HG02588 (cell line): Measurements from ENCODE around the gene TPSG1.
"Not testable (repeated sequence)": the region's sequence is repeated elsewhere in the genome, so short reads cannot be mapped to it uniquely, and the experiment has no call there.

ENCODE experiments used
- ATAC-seq: cut with Tn5 transposase; IDR thresholded peaks from one replicate; pipeline ENCODE4 v1.9.1; 2021; ENCODE audit warnings: mild to moderate bottlenecking, moderate library complexity; ENCODE audit not compliant: unreplicated experiment

The TPSG1 gene

GRCh38 chr16:1257561-1258224 lies 32.6 kb upstream of the TPSG1 start:
- no peak for ATAC-seq

DNA sequence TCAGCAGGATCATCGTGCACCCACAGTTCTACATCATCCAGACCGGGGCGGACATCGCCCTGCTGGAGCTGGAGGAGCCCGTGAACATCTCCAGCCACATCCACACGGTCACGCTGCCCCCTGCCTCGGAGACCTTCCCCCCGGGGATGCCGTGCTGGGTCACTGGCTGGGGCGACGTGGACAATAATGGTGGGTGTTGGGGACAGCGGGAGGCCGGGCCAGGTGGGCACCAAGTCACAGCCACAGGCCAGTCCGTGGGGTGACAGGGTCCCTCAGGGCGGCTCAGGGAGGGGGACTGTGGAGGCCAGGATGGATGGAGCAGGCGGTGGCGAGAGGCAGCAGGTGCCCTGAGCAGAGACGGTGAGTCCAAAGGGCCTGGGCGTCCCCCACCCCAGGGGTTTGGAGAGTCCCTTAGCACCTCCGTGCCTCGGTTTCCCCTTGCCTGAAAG lies 31.8 kb upstream of the TPSG1 start:
- ATAC-seq: no peak

GRCh38 chr16:1256296-1256873 lies 31.3 kb upstream of the TPSG1 start:
- ATAC-seq: not testable (repeated sequence)

DNA sequence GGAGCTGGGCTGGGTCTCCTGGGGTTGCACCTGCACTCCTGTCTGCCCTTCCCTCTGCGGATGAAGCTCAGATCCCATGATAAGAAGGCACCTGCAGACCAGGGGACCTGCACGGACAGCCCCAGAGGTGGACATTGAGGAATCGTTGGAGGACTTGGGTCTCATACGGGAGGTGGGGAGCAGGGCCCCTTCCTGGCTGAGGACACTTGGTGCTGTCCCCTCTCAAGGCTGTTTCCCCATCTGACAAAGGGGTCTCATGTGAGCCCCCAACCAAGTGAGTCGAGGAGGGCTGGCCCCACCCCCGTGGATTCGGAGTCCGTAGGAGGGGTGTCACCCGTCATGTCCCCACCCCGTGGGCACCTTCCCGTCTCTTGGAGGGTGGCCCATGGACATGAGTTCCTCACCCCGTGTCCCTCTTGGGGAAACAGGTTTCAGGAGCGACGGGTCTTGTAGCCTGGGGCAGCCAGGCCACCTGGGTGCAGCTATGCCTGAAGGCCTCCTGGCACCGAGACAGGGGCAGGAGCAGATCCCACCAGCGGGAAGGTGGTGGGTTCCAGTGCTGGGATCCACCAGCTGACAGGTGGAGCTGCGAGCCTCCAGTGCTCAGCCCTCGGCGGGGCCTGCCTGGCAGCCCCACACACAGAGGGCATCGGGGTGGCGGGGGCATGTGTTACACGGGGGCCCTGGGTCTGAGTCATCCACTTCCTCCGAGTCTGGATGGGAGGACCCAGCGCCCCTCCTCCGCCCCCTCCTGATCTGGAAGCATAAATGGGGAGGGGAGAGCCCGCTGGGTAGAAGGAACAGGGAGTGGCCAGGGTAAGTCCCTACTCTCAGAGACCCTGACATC lies 30.4 kb upstream of the TPSG1 start, which contains the start of gene TPSD1:
Gene TPSD1, plus strand, starts transcription at position 794 of the 847 bp plus-strand sequence. CDS start 212 bp downstream, outside the sequence.
- not testable (repeated sequence) for ATAC-seq

GRCh38 chr16:1254821-1255220 lies 29.8 kb upstream of the TPSG1 start:
- ATAC-seq: not testable (repeated sequence)

DNA sequence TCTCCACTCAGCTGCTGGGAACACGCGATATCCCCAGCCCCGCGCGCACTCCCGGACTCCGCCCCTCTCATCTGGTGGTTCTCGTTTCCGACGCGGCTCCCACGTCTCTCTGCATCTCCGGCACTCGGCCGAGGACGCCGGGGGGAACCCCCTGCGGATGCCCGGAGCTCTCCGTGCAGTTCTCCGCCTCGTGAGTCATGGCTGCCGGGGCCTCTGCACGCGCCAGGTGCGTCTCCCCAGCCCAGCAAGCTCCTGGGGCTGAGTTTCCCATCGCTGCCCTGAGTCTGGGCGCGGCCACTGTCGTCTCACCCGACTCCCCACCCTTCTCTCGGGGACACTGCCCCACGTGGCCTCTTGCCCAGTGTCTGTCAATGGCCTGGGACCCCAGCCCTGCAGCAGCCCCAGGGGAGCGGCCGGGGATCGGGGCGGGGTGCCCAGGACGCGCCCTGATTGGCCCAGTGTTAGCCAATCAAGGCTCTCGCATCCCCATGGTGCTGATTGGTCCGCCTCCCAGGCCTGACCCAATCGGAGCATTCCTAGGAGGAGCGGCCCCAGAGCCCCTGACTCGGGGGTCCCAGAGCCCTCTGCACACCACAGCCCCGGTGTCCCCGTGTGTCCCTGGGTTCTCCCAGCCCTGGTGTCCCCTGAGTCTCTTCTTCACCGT lies 28.8 kb upstream of the TPSG1 start:
- ATAC-seq: not testable (repeated sequence)

GRCh38 chr16:1249031-1249755 lies 24.1 kb upstream of the TPSG1 start:
- not testable (repeated sequence) for ATAC-seq

DNA sequence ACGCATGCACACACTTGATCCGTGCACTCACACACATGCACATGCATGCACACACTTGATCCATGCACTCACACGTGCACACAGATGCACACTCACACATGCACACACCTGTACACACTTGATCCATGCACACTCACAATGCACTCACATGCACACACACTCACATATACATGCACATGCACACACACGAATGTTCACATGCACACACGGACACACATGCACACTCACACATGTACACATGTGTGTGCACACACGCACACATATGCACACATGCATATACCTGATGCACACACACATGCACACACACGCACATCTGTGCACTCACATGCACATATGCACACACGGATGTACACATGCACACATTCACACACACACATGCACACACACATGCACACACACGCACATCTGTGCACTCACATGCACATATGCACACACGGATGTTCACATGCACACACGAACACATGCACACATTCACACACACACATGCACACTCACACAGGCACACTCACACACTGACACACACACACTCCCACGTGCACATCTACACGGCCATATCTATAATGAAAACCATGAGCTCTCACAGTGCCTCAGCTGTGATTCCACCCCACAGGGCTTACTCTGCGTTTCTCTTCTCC lies 23.0 kb upstream of the TPSG1 start:
- ATAC-seq: not testable (repeated sequence)

GRCh38 chr16:1245452-1246020 lies 20.5 kb upstream of the TPSG1 start:
- no peak for ATAC-seq

GRCh38 chr16:1244881-1245280 lies 19.8 kb upstream of the TPSG1 start:
- ATAC-seq: no peak

DNA sequence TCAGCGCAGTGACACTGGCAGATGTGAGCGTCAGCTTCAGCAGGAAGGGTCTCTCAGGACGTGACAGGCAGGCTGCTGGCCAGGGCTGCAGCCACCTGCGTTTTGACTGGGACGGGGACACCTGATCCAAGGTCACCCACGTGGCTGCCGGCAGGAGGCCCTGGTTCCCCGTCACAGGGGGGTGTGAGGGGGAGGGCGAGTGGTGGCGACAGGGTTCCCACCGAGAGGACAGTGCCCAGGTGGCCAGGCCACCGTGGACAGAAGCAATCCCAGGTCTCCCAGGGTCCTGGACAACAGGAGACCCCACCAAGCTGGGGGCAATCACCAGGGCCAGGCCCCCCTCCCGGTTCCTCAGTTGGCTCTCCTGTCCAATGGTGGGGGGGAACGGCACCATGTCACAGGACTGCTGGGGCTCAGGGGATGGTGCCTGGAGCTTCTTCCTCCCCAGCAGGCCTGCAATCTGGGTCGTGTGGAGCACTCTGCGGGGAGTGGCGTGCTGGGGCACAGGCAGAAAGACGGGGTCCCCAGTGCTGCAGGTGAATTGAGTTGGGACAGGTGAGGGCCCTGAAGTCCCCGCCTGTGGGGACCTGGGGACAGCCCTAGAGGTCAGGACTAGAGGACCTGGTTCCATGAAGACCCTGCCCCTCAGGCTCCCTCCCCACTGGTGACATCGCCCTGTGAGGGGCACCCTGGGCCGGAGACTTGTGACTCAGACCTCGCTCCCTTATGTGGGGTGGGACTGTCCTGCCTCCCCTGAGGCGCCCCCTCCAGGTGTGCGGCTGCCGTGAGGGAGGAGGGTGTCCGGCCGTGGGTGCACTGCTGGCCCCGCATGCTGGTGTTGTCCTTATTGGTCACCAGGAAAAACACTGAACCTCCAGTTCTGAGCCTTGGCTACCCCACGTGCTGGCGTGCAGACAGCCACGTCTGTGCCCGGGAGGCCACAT lies 19.1 kb upstream of the TPSG1 start:
- not testable (repeated sequence) for ATAC-seq

DNA sequence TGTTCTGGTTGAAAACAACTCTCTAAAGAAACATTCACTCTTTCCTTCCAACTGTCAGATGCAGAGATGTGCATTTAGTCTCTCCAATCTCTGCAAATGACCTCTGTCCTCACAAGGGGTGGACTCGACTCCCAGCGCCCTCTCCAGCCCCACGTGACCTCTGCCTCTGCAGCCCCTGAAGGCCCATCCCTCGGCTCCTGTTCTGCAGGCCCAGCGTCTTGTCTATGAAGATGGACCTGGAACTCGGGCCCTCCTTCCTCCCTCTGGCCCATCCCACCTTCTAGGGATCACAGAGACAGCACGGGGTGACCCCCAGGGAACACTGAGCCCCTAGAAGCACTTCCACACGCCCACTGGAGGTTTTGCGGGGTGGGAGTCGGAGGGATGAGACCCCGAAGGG lies 18.3 kb upstream of the TPSG1 start:
- not testable (repeated sequence) for ATAC-seq

- ATAC-seq: not testable (repeated sequence)
These were observed 16.0 kb upstream of the TPSG1 start for GRCh38 chr16:1241081-1241480.

DNA sequence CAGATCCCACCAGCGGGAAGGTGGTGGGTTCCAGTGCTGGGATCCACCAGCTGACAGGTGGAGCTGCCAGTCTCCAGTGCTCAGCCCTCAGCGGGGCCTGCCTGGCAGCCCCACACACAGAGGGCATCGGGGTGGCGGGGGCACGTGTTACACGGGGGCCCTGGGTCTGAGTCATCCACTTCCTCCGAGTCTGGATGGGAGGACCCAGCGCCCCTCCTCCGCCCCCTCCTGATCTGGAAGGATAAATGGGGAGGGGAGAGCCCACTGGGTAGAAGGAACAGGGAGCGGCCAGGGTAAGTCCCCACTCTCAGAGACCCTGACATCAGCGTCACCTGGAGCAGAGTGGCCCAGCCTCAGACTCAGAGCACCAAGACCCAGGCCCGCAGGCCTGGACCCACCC lies 15.4 kb upstream of the TPSG1 start, which contains the start of gene TPSAB1:
Gene TPSAB1, plus strand, starts transcription at position 270 of the 400 bp plus-strand sequence. CDS start 234 bp downstream, outside the sequence.
- ATAC-seq: not testable (repeated sequence)

DNA sequence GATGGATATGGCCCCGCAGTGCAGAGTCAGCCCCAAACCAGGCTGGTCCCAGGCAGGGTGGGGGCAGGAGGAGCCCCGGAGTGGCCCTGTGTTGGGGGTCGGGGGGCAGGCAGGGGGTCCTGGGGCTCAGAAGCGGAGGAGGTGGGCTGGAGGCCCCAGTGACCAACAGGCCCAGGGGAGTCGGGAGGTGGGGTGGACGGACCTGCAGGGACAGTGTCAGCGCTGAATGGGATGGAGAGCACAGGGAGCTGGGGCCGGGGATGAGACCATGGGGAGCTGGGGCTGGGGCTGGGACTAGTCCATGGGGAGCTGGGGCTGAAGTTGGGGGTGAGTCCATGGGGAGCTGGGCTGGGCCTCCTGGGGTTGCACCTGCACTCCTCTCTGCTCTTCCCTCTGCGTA lies 14.5 kb upstream of the TPSG1 start:
- ATAC-seq: not testable (repeated sequence)

DNA sequence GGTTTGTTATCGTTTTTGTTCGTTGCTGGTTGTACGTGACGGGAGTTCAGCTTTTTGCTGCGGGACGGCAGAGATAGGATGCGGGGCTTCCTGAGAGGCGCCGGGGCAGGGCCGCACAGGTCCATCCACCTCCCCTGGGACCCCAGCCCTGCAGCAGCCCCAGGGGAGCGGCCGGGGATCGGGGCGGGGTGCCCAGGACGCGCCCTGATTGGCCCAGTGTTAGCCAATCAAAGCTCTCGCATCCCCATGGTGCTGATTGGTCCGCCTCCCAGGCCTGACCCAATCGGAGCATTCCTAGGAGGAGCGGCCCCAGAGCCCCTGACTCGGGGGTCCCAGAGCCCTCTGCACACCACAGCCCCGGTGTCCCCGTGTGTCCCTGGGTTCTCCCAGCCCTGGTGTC lies 13.8 kb upstream of the TPSG1 start:
- not testable (repeated sequence) for ATAC-seq

DNA sequence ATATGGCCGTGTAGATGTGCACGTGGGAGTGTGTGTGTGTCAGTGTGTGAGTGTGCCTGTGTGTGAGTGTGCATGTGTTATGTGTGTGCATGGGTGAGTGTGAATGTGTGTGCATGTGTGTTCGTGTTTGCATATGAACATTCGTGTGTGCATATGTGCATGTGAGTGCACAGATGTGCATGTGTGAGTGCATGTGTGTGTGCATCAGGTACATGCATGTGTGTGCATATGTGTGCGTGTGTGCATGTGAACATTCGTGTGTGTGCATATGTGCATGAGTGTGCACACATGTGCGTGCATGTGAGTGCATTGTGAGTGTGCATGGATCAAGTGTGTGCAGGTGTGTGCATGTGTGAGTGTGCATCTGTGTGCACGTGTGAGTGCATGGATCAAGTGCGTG lies 12.9 kb upstream of the TPSG1 start:
- no peak for ATAC-seq

- not testable (repeated sequence) for ATAC-seq
These were observed 11.6 kb upstream of the TPSG1 start for GRCh38 chr16:1236659-1237058.
